ENCODE results near the gene TAF6. TPM values are rescaled to one million over a fixed set of nuclear protein-coding genes. Genes with fewer than 3 reads are reported as not detected.

TAF6 gene
- total RNA-seq, 1 donor from 2014 or later, result 22.9 TPM

DNA sequence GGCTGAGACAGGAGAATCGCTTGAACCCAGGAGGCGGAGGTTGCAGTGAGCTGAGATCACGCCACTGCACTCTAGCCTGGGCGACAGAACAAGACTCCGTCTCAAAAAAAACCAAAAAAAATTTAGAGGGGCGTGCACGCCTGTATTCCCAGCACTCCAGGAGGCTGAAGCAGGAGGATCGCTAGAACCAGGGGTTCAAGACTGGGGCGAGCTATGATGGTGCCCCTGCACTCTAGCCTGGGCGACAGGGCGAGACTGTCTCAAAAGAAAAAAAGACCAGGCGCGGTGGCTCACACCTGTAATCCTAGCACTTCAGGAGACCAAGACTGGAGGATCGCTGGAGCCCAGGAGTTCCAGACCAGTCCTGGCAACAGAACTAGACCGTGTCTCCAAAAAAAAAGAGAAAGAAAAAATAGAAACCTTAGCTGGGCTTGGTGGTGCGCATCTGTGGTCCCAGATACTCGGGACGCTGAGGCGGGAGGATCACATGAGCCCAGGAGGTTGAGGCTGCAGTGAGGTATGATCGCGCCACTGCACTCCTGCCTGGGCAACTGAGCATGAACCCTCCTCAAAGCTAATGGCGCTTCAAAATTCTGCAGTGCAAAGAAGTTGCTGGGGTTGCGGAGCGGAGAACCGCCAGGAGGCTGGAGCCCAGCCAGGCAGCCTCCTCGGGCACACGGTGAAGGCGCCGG is 7.2 kb upstream of the TAF6 start:
- H3K36me3 ChIP-seq (ENCODE audit: control insufficient read depth, insufficient read depth, low read length), result no peaks in the 10 kb centered on the region
- TF ChIP-seq, protein P1, sequence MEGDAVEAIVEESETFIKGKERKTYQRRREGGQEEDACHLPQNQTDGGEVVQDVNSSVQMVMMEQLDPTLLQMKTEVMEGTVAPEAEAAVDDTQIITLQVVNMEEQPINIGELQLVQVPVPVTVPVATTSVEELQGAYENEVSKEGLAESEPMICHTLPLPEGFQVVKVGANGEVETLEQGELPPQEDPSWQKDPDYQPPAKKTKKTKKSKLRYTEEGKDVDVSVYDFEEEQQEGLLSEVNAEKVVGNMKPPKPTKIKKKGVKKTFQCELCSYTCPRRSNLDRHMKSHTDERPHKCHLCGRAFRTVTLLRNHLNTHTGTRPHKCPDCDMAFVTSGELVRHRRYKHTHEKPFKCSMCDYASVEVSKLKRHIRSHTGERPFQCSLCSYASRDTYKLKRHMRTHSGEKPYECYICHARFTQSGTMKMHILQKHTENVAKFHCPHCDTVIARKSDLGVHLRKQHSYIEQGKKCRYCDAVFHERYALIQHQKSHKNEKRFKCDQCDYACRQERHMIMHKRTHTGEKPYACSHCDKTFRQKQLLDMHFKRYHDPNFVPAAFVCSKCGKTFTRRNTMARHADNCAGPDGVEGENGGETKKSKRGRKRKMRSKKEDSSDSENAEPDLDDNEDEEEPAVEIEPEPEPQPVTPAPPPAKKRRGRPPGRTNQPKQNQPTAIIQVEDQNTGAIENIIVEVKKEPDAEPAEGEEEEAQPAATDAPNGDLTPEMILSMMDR (IDR thresholded peaks at IDR 0.05; ENCODE audit: insufficient read depth, low read length, severe bottlenecking), result no peak
- no peaks in the 10 kb centered on the region for H3K27me3 ChIP-seq (ENCODE audit: control insufficient read depth, insufficient read depth, low read length)
- peak overlapping the region; percentile 93 for H3K4me3 ChIP-seq (ENCODE audit: low read depth, low read length)
- FAIRE-seq, result no peak
- no peak for DNase-seq (ENCODE audit: low read depth)

DNA sequence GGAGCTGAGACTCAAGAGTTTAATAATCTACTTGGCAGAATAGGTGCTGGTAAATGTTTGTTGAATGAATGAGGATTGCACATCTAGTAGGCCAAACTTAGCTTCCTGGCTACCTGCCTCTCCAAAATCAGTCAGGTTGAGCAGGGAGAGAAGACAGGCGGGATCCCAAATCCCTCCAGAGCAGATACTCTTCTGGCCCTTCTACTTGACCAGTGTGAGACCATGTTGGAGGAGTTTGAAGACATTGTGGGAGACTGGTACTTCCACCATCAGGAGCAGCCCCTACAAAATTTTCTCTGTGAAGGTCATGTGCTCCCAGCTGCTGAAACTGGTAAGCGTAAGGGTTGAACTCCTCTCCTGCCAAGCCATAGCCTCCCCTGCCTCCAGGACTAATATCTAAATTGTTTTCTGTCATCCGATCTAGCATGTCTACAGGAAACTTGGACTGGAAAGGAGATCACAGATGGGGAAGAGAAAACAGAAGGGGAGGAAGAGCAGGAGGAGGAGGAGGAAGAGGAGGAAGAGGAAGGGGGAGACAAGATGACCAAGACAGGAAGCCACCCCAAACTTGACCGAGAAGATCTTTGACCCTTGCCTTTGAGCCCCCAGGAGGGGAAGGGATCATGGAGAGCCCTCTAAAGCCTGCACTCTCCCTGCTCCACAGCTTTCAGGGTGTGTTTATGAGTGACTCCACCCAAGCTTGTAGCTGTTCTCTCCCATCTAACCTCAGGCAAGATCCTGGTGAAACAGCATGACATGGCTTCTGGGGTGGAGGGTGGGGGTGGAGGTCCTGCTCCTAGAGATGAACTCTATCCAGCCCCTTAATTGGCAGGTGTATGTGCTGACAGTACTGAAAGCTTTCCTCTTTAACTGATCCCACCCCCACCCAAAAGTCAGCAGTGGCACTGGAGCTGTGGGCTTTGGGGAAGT is 5.4 kb upstream of the TAF6 start:
- Histone ChIP-seq H3K4me3 (ENCODE audit: low read depth, low read length) (no peak overlapping the region), H3K36me3 (ENCODE audit: control insufficient read depth, insufficient read depth, low read length) (no peaks in the 10 kb centered on the region), H3K27me3 (ENCODE audit: control insufficient read depth, insufficient read depth, low read length) (no peaks in the 10 kb centered on the region)
- TF ChIP-seq, protein P1 (IDR thresholded peaks at IDR 0.05; ENCODE audit: insufficient read depth, low read length, severe bottlenecking), result no peak
- FAIRE-seq (no peak), DNase-seq (ENCODE audit: low read depth) (no peak)

DNA sequence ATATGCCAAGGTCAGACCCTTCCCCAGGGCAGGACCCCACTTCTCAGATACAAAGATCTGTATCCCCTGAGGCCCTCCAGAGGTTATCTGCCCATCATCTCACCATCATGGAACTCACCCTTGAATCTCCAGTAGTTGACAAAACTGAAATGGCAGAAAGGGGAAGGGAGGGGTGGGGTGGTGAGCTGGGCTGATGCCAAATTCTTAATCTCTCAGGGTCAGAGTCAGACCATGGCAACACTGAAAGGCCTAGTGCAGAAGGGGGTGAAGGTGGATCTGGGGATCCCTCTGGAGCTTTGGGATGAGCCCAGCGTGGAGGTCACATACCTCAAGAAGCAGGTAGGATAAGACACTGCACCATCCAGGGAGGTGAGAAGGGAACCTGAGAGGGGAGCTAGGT is 3.4 kb upstream of the TAF6 start:
- no peaks in the 10 kb centered on the region for H3K27me3 ChIP-seq (ENCODE audit: control insufficient read depth, insufficient read depth, low read length)
- TF ChIP-seq, protein P1 (IDR thresholded peaks at IDR 0.05; ENCODE audit: insufficient read depth, low read length, severe bottlenecking), result no peak
- FAIRE-seq (no peak), DNase-seq (ENCODE audit: low read depth) (no peak)
- no peaks in the 10 kb centered on the region for H3K36me3 ChIP-seq (ENCODE audit: control insufficient read depth, insufficient read depth, low read length)
- no peak overlapping the region for H3K4me3 ChIP-seq (ENCODE audit: low read depth, low read length)

DNA sequence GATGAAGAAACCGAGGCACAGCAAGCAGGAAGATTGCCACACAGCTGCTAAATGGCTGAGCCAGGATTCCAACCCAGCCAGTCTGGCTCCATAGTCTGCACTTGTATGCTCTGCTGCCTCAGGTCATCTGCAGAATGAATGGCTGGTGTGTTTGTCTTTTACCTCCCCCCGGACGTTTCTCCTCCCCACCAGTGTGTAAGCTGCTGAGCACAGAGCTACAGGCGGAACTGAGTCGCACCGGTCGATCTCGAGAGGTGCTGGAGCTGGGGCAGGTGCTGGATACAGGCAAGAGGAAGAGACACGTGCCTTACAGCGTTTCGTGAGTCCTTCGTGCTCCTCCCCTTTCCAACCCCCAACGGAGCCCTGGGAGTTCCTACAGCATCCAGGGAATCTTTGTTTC is 2.9 kb upstream of the TAF6 start:
- no peak overlapping the region for H3K4me3 ChIP-seq (ENCODE audit: low read depth, low read length)
- no peaks in the 10 kb centered on the region for H3K36me3 ChIP-seq (ENCODE audit: control insufficient read depth, insufficient read depth, low read length)
- no peaks in the 10 kb centered on the region for H3K27me3 ChIP-seq (ENCODE audit: control insufficient read depth, insufficient read depth, low read length)
- no peak for FAIRE-seq
- no peak for DNase-seq (ENCODE audit: low read depth)
- TF ChIP-seq, protein P1 (IDR thresholded peaks at IDR 0.05; ENCODE audit: insufficient read depth, low read length, severe bottlenecking), result no peak

DNA sequence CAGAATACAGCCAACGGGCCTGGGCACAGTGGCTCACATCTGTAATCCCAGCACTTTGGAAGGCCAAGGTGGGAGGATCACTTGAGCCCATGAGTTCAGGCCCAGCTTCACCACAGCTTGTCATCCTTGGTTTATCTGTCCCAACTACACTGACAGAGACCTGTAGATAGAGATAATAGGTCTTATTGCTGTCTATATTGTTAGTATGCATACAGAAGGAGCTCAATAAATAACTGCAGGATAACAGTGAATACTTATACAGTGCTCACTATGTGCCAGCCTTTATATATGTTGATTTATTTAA is 1.5 kb upstream of the TAF6 start:
- Histone ChIP-seq H3K27me3 (ENCODE audit: control insufficient read depth, insufficient read depth, low read length) (no peaks in the 10 kb centered on the region), H3K4me3 (ENCODE audit: low read depth, low read length) (no peak overlapping the region), H3K36me3 (ENCODE audit: control insufficient read depth, insufficient read depth, low read length) (no peaks in the 10 kb centered on the region)
- TF ChIP-seq, protein P1 (IDR thresholded peaks at IDR 0.05; ENCODE audit: insufficient read depth, low read length, severe bottlenecking), result no peak
- no peak for FAIRE-seq
- no peak for DNase-seq (ENCODE audit: low read depth)
